Epidermal melanocyte (primary cell): ENCODE results near the gene TENT5C.

Experiments
- DNase-seq: peaks from one replicate; pipeline ENCODE4 v3.0.0; 2011; ENCODE audit warnings: low spot score; ENCODE audit not compliant: insufficient read length

The TENT5C gene

GRCh38 chr1:117613249-117613968 lies 7.6 kb downstream of the TENT5C start:
- DNase-seq: no peak

GRCh38 chr1:117613969-117614729 lies 8.3 kb downstream of the TENT5C start:
- no peak for DNase-seq

DNA sequence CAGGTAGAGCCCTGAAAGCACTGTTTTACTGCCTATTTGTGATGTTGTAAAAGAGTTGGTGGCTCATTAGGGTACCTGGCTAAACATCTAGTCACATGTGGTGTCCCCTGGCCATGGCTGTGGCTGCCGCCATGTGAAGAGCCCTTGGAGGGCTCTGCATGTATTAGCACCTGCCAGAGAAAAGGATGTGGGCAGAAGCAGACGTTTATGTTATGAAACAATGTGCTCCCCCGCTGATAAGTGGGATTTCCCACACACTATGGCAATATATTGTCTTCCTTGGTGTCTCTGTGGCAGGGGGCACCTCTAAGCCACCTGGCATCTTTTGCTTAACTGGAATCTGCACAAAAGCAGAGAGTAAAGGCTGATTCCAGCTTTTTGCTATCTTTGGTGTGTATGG lies 9.6 kb downstream of the TENT5C start:
- DNase-seq: no peak

GRCh38 chr1:117616356-117616755 lies 10.5 kb downstream of the TENT5C start:
- DNase-seq: no peak

DNA sequence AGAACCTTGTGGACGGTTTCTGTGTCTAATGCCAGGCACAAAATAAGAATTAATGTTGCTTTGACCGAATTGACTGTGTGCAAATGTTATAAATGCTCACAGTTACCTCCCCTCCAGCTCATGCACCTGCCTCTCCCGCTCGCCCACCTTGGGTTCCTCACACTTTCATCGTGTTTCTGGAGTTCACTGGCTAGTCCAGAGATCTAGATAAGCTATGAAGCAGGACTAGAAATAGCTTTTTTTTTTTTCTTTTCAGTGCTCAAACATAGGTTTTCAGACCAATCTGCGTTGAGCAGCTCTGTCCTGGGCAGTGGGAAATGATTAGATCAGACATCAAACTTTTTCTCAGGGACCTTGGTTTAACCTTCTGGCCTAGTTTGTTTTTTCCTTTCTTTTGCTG lies 11.1 kb downstream of the TENT5C start:
- DNase-seq: no peak

DNA sequence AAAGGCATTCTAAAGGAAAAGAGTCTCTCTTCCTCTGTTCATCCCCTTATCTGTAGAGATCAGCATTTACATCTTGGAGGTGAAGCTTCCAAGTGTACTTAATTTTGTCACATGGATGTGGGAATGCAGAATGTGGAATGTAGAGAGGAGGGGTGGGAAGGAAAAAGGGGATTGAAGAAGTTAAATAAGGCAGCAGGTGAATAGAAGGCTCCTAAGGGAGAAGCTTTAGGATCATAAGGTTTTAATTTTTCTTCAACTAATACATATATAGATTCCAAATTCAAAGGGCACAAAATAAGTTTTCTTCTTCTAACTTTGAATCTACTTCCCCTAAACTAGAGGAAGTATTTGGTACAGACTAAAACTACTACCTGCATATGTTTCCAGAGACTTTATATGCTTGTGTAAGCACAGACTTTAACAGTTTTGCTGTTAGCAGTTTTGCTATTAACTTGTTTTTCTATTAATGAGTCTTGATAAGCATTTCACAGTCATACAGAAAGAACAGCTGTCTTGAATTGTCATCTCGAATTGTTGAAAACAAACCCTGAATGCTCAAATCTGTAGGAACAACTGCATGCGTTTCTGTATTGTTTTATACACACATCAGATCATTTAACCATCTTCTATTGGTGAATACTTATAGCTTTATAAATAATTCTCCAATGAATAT lies 12.7 kb downstream of the TENT5C start:
- DNase-seq: no peak

GRCh38 chr1:117620440-117620839 lies 14.6 kb downstream of the TENT5C start:
- no peak for DNase-seq

- no peak for DNase-seq
These were observed 15.5 kb downstream of the TENT5C start for GRCh38 chr1:117621316-117621715.

GRCh38 chr1:117622726-117623125 lies 16.9 kb downstream of the TENT5C start:
- DNase-seq: no peak

DNA sequence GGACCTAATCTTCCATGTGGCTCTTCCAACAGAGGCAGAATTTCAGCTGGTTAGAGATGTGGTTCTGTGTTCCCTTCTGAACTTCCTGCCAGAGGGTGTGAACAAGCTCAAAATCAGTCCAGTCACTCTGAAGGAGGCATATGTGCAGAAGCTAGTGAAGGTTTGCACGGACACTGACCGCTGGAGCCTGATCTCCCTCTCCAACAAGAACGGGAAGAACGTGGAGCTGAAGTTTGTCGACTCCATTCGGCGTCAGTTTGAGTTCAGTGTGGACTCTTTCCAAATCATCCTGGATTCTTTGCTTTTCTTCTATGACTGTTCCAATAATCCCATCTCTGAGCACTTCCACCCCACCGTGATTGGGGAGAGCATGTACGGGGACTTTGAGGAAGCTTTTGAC lies 17.3 kb downstream of the TENT5C start:
- DNase-seq: no peak

DNA sequence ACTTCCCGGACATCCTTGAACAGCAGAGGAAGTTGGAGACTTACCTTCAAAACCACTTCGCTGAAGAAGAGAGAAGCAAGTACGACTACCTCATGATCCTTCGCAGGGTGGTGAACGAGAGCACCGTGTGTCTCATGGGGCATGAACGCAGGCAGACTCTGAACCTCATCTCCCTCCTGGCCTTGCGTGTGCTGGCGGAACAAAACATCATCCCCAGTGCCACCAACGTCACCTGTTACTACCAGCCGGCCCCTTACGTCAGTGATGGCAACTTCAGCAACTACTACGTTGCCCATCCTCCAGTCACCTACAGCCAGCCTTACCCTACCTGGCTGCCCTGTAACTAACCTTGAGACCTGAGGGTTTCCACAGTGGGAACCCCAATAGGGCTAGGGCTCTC lies 17.9 kb downstream of the TENT5C start:
- no peak for DNase-seq

- DNase-seq: no peak
These were observed 21.8 kb downstream of the TENT5C start for GRCh38 chr1:117627546-117628130.

DNA sequence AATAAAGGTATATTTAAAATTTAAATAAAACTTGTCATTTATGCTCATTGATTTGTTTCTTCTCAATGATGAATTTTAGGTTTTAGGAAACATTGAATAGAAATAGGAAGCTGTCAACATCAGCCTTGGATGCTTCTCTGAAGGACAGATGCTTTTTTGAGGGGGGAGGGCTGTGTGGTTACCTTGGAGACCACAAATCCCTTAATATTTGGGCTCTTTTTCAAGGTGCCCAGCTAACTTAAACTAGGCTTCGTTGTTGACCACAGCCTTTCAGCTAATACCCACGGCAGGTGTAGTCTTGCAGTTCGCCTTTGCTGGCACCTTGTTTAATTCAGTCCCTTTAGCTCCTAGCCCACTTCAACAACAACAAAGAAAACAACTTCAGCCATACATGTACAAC lies 22.5 kb downstream of the TENT5C start:
- DNase-seq: no peak

DNA sequence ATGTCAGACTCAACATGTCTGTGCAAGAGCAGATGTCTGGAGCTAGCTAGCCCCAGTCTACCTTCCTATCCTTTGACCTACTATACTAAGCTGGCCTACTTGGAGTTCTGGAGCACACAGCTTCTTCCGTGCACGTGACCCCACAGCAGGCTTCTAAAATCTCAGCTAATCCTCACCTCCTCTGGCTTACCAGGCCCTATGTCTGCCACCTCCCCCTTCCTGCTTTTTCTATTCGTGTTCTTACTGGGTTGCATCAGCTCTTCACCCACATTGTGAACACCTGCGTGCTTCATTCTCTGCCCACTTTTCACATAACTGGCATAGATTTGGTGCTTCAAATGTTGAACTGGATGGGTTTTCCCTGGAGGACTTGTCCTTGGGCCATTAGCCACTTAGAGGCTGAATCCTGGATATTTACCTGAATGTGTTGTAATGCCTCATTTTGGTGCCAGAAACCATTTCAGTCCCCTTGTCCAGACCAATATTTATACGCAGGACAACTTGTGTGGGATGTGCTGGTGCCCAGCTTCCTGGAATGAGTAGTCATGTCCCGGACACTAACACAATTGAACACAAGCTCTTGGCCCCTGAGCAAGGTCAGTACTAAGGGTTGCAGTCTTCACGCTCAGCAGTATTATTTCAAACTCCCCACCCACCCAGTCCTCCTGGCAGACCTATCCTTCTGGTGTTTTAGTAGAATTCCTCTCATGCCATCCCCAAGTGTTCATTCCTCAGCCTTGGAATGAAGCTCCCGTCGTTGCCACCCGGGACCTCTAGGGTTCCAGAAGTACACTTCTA lies 24.0 kb downstream of the TENT5C start:
- no peak for DNase-seq

DNA sequence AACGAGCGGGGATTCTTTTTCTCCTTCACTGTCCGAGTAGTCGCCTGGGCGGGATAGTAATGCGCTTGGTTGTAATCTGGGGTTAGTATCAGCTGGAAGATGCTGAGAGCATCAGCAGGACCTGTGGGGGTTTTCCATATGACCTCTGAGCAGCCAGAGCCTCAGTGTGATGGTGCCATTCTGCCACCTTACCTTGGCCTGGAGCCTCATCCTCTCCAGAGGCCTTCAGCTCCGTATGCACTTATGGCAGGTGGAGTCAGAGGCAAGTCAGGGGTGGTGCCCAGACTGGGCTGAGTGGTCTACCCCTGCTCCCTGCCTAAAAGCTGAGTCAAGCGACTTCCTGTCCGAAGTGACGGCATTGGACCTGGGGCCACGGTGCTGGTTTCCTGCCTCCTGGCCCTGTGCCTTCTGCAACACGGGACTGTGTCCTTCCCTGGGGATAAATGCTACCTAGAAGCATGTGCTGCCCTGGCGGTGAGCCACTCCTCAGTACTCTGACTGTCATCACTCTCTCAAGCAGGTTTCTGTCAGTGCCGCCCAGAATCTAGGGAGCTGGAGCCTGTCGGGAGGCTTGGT lies 24.7 kb downstream of the TENT5C start:
- DNase-seq: no peak

DNA sequence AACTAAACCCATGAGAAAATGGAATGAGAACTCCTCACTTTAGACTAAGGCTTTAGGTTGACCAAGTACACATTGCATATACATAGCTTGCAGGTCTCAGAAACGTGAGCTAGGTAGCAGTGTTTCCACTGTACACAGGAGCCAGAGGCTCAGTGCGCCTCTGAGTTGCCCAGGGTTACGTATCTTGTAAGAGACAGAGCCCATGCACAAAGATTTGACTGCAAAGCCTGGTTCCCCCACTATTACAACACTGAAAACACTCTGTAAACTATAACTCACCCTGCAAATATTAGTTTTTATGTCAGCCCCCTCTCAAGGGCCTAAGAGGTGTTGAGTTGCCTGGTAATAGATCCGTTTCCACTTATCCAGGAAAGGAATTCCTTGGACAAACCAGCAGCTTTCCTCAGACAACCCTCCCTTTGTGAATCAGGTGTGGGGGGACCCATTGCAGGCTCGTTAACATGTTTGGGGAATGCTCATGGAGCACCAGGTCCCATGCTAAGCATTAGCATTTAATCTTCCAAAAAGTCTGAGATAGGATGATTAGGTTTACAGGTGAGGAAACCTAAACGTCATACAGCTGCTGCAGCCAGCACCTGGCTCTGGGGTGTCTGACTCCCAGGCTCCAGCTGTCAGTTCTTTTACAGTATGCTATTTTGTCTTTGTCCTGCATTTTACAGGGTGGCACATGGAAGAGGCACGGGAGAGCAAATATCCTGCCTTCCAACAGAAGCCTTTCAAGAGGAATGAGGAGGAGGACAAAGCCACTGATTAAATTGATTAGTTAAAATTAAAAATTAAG lies 25.7 kb downstream of the TENT5C start:
- DNase-seq: no peak

- no peak for DNase-seq
These were observed 26.6 kb downstream of the TENT5C start for GRCh38 chr1:117632269-117633067.

GRCh38 chr1:117633068-117633345 lies 27.2 kb downstream of the TENT5C start:
- DNase-seq: no peak

DNA sequence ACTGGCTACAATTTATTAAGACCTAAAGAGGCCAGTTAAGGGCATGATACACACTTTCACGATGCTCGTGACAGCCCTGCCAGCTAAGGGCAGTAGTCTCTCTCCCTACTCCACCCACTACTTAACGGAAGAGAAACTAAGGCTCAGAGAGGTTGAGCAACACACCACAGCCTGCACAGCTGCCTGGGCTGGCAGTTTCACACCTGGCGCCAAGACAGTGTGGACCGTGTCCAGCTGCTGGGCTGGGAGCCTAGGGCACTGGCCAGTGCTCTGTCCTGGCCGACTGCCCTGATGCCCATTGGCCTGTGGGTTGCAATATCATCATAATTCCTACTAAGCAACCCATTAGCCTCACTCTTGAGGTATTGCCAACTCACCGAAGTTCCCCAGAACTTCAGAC lies 27.6 kb downstream of the TENT5C start:
- DNase-seq: no peak

GRCh38 chr1:117633936-117634335 lies 28.1 kb downstream of the TENT5C start:
- DNase-seq: no peak
